Nephron progenitor cell (in vitro differentiated cells): ENCODE results near the gene REXO1.

ENCODE experiments used
- DNase-seq: peaks from one replicate; pipeline ENCODE4 v3.0.0; 2021
- H3K27ac Mint-ChIP-seq: 2 replicates; pipeline ENCODE4 v1.8.0; 2021; ENCODE audit warnings: mild to moderate bottlenecking, moderate library complexity, mixed read lengths
- H3K27me3 Mint-ChIP-seq: 2 replicates; pipeline ENCODE4 v1.8.0; 2021; ENCODE audit warnings: mild to moderate bottlenecking, low read depth, mixed read lengths; ENCODE audit not compliant: poor library complexity
- H3K36me3 Mint-ChIP-seq: 2 replicates; pipeline ENCODE4 v1.8.0; 2021; ENCODE audit warnings: low read depth, mixed read lengths
- H3K4me1 Mint-ChIP-seq: 2 replicates; pipeline ENCODE4 v1.8.0; 2021; ENCODE audit warnings: mixed read lengths
- H3K4me3 Mint-ChIP-seq: 2 replicates; pipeline ENCODE4 v1.8.0; 2021; ENCODE audit warnings: mild to moderate bottlenecking, moderate library complexity, mixed read lengths
- H3K9me3 Mint-ChIP-seq: 2 replicates; pipeline ENCODE4 v1.8.0; 2021; ENCODE audit warnings: mild to moderate bottlenecking, moderate library complexity, mixed read lengths
- CTCF ChIP-seq: fragments of 200-600 bp; sonication (generic); IDR thresholded peaks from 2 replicates; pipeline ENCODE4 v1.5.0; 2021; ENCODE audit warnings: antibody characterized with exemption

REXO1 gene

GRCh38 chr19:1765904-1766799 is 82.1 kb downstream of the REXO1 start:
- peaks cover 100% of the 10 kb centered on the region for H3K27me3 Mint-ChIP-seq

More at GRCh38 chr19:1765904-1766799, 82.1 kb downstream of the REXO1 start:
- no peak for TF ChIP-seq CTCF
- Mint-ChIP-seq H3K9me3 (peaks cover 27% of the 10 kb centered on the region), H3K4me1 (no peaks in the 10 kb centered on the region), H3K27ac (no peak overlapping the region), H3K4me3 (no peak overlapping the region), H3K36me3 (peaks cover 9% of the 10 kb centered on the region)
- DNase-seq, result no peak
